WTC11 (cell line): ENCODE results near the gene DNAH8. TPM values are rescaled to one million over a fixed set of nuclear protein-coding genes. Genes with fewer than 3 reads are reported as not detected.

Experiments
- ATAC-seq: fragments of 200-7000 bp; cut with Tn5 transposase; 2 replicates; pipeline ENCODE4 v1.10.0; 2021; ENCODE audit warnings: mild to moderate bottlenecking, moderate library complexity
- CTCF ChIA-PET: fragments of 300-600 bp; sonication (Branson Sonifier 250); formaldehyde crosslinking; loops from one replicate; lab custom pipeline; 2021; ENCODE audit warnings: antibody characterized with exemption; lab: Charles Lee
- POLR2A ChIA-PET: fragments of 350-600 bp; sonication (Branson Sonifier 250); formaldehyde crosslinking; loops from one replicate; lab custom pipeline; 2021; ENCODE audit warnings: antibody characterized with exemption; lab: Charles Lee
- DNase-seq: peaks from one replicate; pipeline ENCODE4 v3.0.0; 2021; ENCODE audit warnings: low spot score
- H3K27ac Mint-ChIP-seq: 2 replicates; pipeline ENCODE4 v1.8.0; 2021; ENCODE audit warnings: mixed read lengths
- H3K27me3 Mint-ChIP-seq: 2 replicates; pipeline ENCODE4 v1.8.0; 2021; ENCODE audit warnings: low read depth, mild to moderate bottlenecking, moderate library complexity, mixed read lengths
- H3K36me3 Mint-ChIP-seq: 2 replicates; pipeline ENCODE4 v1.8.0; 2021; ENCODE audit warnings: mixed read lengths
- H3K4me1 Mint-ChIP-seq: 2 replicates; pipeline ENCODE4 v1.8.0; 2022; ENCODE audit warnings: mixed read lengths
- H3K4me3 Mint-ChIP-seq: 2 replicates; pipeline ENCODE4 v1.8.0; 2021; ENCODE audit warnings: mild to moderate bottlenecking, moderate library complexity, mixed read lengths
- H3K9me3 Mint-ChIP-seq: 2 replicates; pipeline ENCODE4 v1.8.0; 2021; ENCODE audit warnings: mixed read lengths
- AFF4 ChIP-seq: sonication (generic); formaldehyde crosslinking; IDR thresholded peaks from 2 replicates; pipeline ENCODE4 v1.8.1; 2023; ENCODE audit warnings: mild to moderate bottlenecking, missing genetic modification reagents, borderline replicate concordance
- AR ChIP-seq: fragments of 250-450 bp; sonication (Bioruptor Pico); IDR thresholded peaks from 2 replicates; pipeline ENCODE4 v1.9.0; 2021; ENCODE audit warnings: mild to moderate bottlenecking
- ATF3 ChIP-seq: sonication (generic); formaldehyde crosslinking; conservative IDR thresholded peaks from 2 replicates; pipeline ENCODE4 v1.8.1; 2022; ENCODE audit warnings: mild to moderate bottlenecking, missing genetic modification reagents
- CBFB ChIP-seq: sonication (generic); formaldehyde crosslinking; IDR thresholded peaks from 2 replicates; pipeline ENCODE4 v1.8.1; 2022; ENCODE audit warnings: mild to moderate bottlenecking, low read depth, missing genetic modification reagents
- CREM ChIP-seq: sonication (generic); formaldehyde crosslinking; IDR thresholded peaks from 2 replicates; pipeline ENCODE4 v1.8.1; 2022; ENCODE audit warnings: mild to moderate bottlenecking, missing genetic modification reagents, moderate library complexity
- ELF4 ChIP-seq: sonication (generic); formaldehyde crosslinking; IDR thresholded peaks from 2 replicates; pipeline ENCODE4 v1.8.1; 2022; ENCODE audit warnings: low read depth, mild to moderate bottlenecking, moderate library complexity, missing genetic modification reagents
- IRF2 ChIP-seq: sonication (generic); formaldehyde crosslinking; IDR thresholded peaks from 2 replicates; pipeline ENCODE4 v1.8.0; 2022; ENCODE audit warnings: low read depth, missing genetic modification reagents, borderline replicate concordance
- JAZF1 ChIP-seq: fragments of 250-450 bp; sonication (Bioruptor Pico); IDR thresholded peaks from 2 replicates; pipeline ENCODE4 v1.9.0; 2021; ENCODE audit warnings: moderate library complexity, mild to moderate bottlenecking, inconsistent platforms
- MXD4 ChIP-seq: fragments of 250-450 bp; sonication (Bioruptor Pico); IDR thresholded peaks from 2 replicates; pipeline ENCODE4 v1.8.0; 2021; ENCODE audit warnings: mild to moderate bottlenecking, moderate library complexity, borderline replicate concordance
- NFE2L1 ChIP-seq: sonication (generic); formaldehyde crosslinking; IDR thresholded peaks from 2 replicates; pipeline ENCODE4 v1.8.1; 2023; ENCODE audit warnings: missing genetic modification reagents
- PREB ChIP-seq: sonication (generic); formaldehyde crosslinking; IDR thresholded peaks from 2 replicates; pipeline ENCODE4 v1.8.1; 2022; ENCODE audit warnings: mild to moderate bottlenecking, missing genetic modification reagents, moderate library complexity, borderline replicate concordance
- SMAD4 ChIP-seq: sonication (generic); formaldehyde crosslinking; IDR thresholded peaks from 2 replicates; pipeline ENCODE4 v1.8.0; 2022; ENCODE audit warnings: mild to moderate bottlenecking, missing genetic modification reagents
- TEAD1 ChIP-seq: sonication (generic); formaldehyde crosslinking; IDR thresholded peaks from 2 replicates; pipeline ENCODE4 v1.8.0; 2022; ENCODE audit warnings: mild to moderate bottlenecking, missing genetic modification reagents
- ZMAT4 ChIP-seq: fragments of 250-450 bp; sonication (Bioruptor Pico); IDR thresholded peaks from 2 replicates; pipeline ENCODE4 v1.9.0; 2021; ENCODE audit warnings: mild to moderate bottlenecking
- ZNF671 ChIP-seq: fragments of 250-450 bp; sonication (Bioruptor Pico); IDR thresholded peaks from 2 replicates; pipeline ENCODE4 v1.8.0; 2021; ENCODE audit warnings: mild to moderate bottlenecking
- total RNA-seq: library from RNA; stranded (reverse); gene quantifications from 3 replicates; pipeline ENCODE4 v1.2.3, GENCODE V29; 2021

Gene DNAH8
- total RNA-seq, 1 experiment from 2014 or later = 0.02 TPM

GRCh38 chr6:38852215-38852614 is 137.1 kb downstream of the DNAH8 start:
- TF ChIP-seq ATF3 (CRISPR knock-in tag) = no peak
- TF ChIP-seq ZMAT4 (CRISPR knock-in tag) = no peak
- no peak for TF ChIP-seq ELF4 (CRISPR knock-in tag)
- no peak for TF ChIP-seq SMAD4
- TF ChIP-seq AR (CRISPR knock-in tag) = no peak
- TF ChIP-seq AFF4 (CRISPR knock-in tag) = no peak
- TF ChIP-seq CREM (CRISPR knock-in tag) = no peak
- no peak for TF ChIP-seq MXD4 (CRISPR knock-in tag)
- no peak for TF ChIP-seq JAZF1 (CRISPR knock-in tag)
- no peak for TF ChIP-seq IRF2 (CRISPR knock-in tag)
- TF ChIP-seq NFE2L1 (CRISPR knock-in tag) = no peak
- TF ChIP-seq ZNF671 (CRISPR knock-in tag) = no peak
- ChIA-PET CTCF (no interaction called here), POLR2A (no interaction called here)
- Mint-ChIP-seq H3K27ac (no peak overlapping the region), H3K4me1 (peaks cover 32% of the 10 kb centered on the region), H3K36me3 (no peaks in the 10 kb centered on the region), H3K4me3 (no peak overlapping the region), H3K27me3 (no peaks in the 10 kb centered on the region; the same call in 1 of the 2 replicates), H3K9me3 (peaks cover 6% of the 10 kb centered on the region; the same call in 1 of the 2 replicates)
- DNase-seq (no peak), ATAC-seq (peak; percentile 56)

GRCh38 chr6:38853236-38853635 is 138.1 kb downstream of the DNAH8 start:
- no peaks in the 10 kb centered on the region for H3K36me3 Mint-ChIP-seq
- ChIA-PET CTCF (interaction anchor here (0.9 to 1.0 kb wide), 2 partner anchors 80 to 249 kb away, joined by 3 to 4 read pairs; no protein-coding TSS in a partner anchor), POLR2A (no interaction called here)
- no peak overlapping the region for H3K4me3 Mint-ChIP-seq
- H3K27me3 Mint-ChIP-seq = no peaks in the 10 kb centered on the region; the same call in 1 of the 2 replicates
- TF ChIP-seq PREB = no peak
- 0 out of 2 replicates have a peak, but pooled peaks have one; percentile 55 for TF ChIP-seq TEAD1 (CRISPR knock-in tag)
- TF ChIP-seq CBFB (CRISPR knock-in tag) = no peak
- DNase-seq (no peak), ATAC-seq (peak; percentile 80)
- H3K4me1 Mint-ChIP-seq = peaks cover 32% of the 10 kb centered on the region
- H3K27ac Mint-ChIP-seq = no peak overlapping the region
- H3K9me3 Mint-ChIP-seq = peaks cover 6% of the 10 kb centered on the region; the same call in 1 of the 2 replicates
